ENCODE measurements around the gene SH3PXD2A.

DNA sequence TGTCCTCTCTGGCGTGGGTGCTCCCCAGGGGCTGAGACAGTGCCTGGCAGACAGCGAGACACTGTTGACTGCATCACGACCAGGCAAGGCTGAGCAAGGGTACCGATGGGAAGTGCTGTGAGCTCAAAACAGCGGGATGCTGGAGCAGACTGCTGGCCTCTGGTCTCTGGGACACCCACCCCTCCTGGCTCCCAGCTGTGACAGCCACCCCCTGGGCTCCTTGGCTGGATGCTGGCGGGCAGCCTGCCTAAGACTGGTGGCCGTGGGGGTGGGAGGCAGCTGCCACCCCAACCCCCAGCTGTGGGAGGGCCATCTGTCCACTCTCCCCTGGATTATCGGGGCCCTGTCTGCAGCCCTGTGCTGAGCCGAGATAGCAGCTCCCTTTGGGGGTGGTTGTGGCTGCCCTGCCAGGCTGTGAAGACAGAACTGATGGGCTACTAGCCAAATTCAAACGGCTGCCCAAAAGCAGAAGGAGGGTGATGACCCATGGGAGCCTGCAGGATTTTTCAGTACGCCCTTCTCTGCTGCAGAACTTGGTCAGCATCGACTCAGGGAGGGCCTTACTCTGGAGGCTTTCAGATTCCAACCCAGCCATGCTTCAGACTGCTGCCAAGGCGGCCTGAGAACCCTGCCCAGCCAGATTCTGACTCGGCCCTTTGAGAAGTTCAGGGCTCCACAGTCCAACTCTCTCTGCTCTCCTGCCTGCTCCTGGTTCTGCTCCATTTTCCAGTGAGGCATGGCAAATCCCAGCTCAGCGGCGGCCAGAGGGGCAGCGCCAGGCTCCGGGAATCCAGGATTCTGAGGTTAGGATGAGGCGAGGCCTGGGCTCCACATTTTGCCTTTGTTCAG is 236.6 kb downstream of the SH3PXD2A start:
- no peak for TF ChIP-seq CEBPB (IDR thresholded peaks at IDR 0.05; ENCODE audit: borderline replicate concordance in 1 of 2, low read depth in 2 of 2, low read length in 2 of 2)
- no peak for TF ChIP-seq JUND (IDR thresholded peaks at IDR 0.05; ENCODE audit: low read depth, low read length)
- TF ChIP-seq FOXM1 (IDR thresholded peaks at IDR 0.05; ENCODE audit: low read depth, low read length) = no peak
- no peak for TF ChIP-seq NFIC (IDR thresholded peaks at IDR 0.05; ENCODE audit: low read depth, low read length)
- no peak for TF ChIP-seq ATF2 (IDR thresholded peaks at IDR 0.05; ENCODE audit: low read length)
- TF ChIP-seq, protein P1, sequence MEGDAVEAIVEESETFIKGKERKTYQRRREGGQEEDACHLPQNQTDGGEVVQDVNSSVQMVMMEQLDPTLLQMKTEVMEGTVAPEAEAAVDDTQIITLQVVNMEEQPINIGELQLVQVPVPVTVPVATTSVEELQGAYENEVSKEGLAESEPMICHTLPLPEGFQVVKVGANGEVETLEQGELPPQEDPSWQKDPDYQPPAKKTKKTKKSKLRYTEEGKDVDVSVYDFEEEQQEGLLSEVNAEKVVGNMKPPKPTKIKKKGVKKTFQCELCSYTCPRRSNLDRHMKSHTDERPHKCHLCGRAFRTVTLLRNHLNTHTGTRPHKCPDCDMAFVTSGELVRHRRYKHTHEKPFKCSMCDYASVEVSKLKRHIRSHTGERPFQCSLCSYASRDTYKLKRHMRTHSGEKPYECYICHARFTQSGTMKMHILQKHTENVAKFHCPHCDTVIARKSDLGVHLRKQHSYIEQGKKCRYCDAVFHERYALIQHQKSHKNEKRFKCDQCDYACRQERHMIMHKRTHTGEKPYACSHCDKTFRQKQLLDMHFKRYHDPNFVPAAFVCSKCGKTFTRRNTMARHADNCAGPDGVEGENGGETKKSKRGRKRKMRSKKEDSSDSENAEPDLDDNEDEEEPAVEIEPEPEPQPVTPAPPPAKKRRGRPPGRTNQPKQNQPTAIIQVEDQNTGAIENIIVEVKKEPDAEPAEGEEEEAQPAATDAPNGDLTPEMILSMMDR (IDR thresholded peaks at IDR 0.05 in 2 of 3, conservative IDR thresholded peaks at IDR 0.05 in 1 of 3; ENCODE audit: control insufficient read depth in 2 of 3, extremely low read depth in 1 of 3, insufficient read depth in 1 of 3, low read depth in 3 of 3, low read length in 3 of 3) = no peak
- TF ChIP-seq POLR2A (IDR thresholded peaks at IDR 0.05; ENCODE audit: low read depth, low read length) = no peak; the same call in 1 of the 2 replicates
- TF ChIP-seq MEF2A (IDR thresholded peaks at IDR 0.05; ENCODE audit: insufficient read depth, low read depth, low read length) = no peak
- TF ChIP-seq MAX (IDR thresholded peaks at IDR 0.05; ENCODE audit: low read depth, low read length) = no peak
- no peak for TF ChIP-seq CREB1 (IDR thresholded peaks at IDR 0.05; ENCODE audit: low read depth)
- TF ChIP-seq, protein P2, sequence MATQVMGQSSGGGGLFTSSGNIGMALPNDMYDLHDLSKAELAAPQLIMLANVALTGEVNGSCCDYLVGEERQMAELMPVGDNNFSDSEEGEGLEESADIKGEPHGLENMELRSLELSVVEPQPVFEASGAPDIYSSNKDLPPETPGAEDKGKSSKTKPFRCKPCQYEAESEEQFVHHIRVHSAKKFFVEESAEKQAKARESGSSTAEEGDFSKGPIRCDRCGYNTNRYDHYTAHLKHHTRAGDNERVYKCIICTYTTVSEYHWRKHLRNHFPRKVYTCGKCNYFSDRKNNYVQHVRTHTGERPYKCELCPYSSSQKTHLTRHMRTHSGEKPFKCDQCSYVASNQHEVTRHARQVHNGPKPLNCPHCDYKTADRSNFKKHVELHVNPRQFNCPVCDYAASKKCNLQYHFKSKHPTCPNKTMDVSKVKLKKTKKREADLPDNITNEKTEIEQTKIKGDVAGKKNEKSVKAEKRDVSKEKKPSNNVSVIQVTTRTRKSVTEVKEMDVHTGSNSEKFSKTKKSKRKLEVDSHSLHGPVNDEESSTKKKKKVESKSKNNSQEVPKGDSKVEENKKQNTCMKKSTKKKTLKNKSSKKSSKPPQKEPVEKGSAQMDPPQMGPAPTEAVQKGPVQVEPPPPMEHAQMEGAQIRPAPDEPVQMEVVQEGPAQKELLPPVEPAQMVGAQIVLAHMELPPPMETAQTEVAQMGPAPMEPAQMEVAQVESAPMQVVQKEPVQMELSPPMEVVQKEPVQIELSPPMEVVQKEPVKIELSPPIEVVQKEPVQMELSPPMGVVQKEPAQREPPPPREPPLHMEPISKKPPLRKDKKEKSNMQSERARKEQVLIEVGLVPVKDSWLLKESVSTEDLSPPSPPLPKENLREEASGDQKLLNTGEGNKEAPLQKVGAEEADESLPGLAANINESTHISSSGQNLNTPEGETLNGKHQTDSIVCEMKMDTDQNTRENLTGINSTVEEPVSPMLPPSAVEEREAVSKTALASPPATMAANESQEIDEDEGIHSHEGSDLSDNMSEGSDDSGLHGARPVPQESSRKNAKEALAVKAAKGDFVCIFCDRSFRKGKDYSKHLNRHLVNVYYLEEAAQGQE (IDR thresholded peaks at IDR 0.05; ENCODE audit: low read depth, low read length) = no peak
- no peak for TF ChIP-seq SP1 (IDR thresholded peaks at IDR 0.05; ENCODE audit: low read depth, low read length)

Data from GM12878 (cell line).